Lower lobe of right lung (tissue), 2 donors: ENCODE data around the gene DHRS1. TPM values are rescaled to one million over a fixed set of nuclear protein-coding genes. Genes with fewer than 3 reads are reported as not detected.
A peak's percentile ranks its signal among the peaks of the same experiment; 100 is the strongest.

Experiments used
- ATAC-seq, 2 donors: fragments of 200-7000 bp; cut with Tn5 transposase; one replicate each; pipeline ENCODE4 v1.9.1; 2020 to 2022; ENCODE audit warnings: mild to moderate bottlenecking in 2 of 2, moderate library complexity in 2 of 2
- DNase-seq: peaks from one replicate; pipeline ENCODE4 v3.0.0-alpha.2; 2020
- H3K27ac ChIP-seq: fragments of 200-600 bp; one replicate; pipeline ENCODE4 v1.8.0; 2022
- H3K27me3 ChIP-seq: fragments of 200-600 bp; one replicate; pipeline ENCODE4 v1.8.0; 2022; ENCODE audit warnings: low read depth
- H3K36me3 ChIP-seq: fragments of 200-600 bp; one replicate; pipeline ENCODE4 v1.8.0; 2022; ENCODE audit warnings: mild to moderate bottlenecking
- H3K4me1 ChIP-seq: fragments of 200-600 bp; one replicate; pipeline ENCODE4 v1.8.0; 2022
- H3K4me3 ChIP-seq: fragments of 200-600 bp; one replicate; pipeline ENCODE4 v1.8.0; 2022; ENCODE audit warnings: mild to moderate bottlenecking
- H3K9me3 ChIP-seq: fragments of 200-600 bp; one replicate; pipeline ENCODE4 v1.8.0; 2022
- CTCF ChIP-seq: fragments of 200-600 bp; IDR thresholded peaks from one replicate; pipeline ENCODE4 v1.8.0; 2022; ENCODE audit warnings: antibody characterized with exemption, mild to moderate bottlenecking
- intact Hi-C: fragments of 100-400 bp; cut with DNase I; formaldehyde crosslinking; loops from one replicate; pipeline ENCODE4 v1.11.0; 2022
- total RNA-seq: library from RNA; stranded (reverse); fragmentation: NEBNext Ultra II Directional; extraction: Animal tissue kit (Norgen Biotek cat#: 25700); gene quantifications from one replicate; pipeline ENCODE4 v1.2.1, GENCODE V29; 2021
- donor health status: DM: no; HTN: yes; CAD: no; lungs with severe emphysema.

DHRS1 gene
- total RNA-seq, 1 donor from 2014 or later: 22.7 TPM

- intact Hi-C loops: no loop called here
- H3K4me3 ChIP-seq: peak overlapping the region; percentile 58
- no peaks in the 10 kb centered on the region for H3K9me3 ChIP-seq
- peaks cover 15% of the 10 kb centered on the region for H3K27me3 ChIP-seq
- TF ChIP-seq CTCF: no peak
- peak overlapping the region; percentile 83 for H3K27ac ChIP-seq
- peaks cover 26% of the 10 kb centered on the region for H3K36me3 ChIP-seq
- DNase-seq (no peak), ATAC-seq (no peak)
- peaks cover 68% of the 10 kb centered on the region for H3K4me1 ChIP-seq
Measured at GRCh38 chr14:24335461-24336171, 36.0 kb upstream of the DHRS1 start.

- TF ChIP-seq CTCF: no peak
- peak in 1 of 2 donors; percentile 21 for ATAC-seq
- Histone ChIP-seq H3K4me3 (peak within 1 kb of the TSS; percentile 58), H3K27ac (peak within 1 kb of the TSS; percentile 83), H3K4me1 (peaks cover 71% of the 10 kb centered on the region), H3K9me3 (no peaks in the 10 kb centered on the region), H3K36me3 (peaks cover 26% of the 10 kb centered on the region), H3K27me3 (peaks cover 15% of the 10 kb centered on the region)
- intact Hi-C loops: no loop called here
- peak; percentile 66 for DNase-seq
Measured at GRCh38 chr14:24334431-24335291, 35.1 kb upstream of the DHRS1 start, which contains the start of gene ADCY4. TSS of gene ADCY4 (minus strand) at chr14:24335071. CDS start at chr14:24334652, 419 bp downstream.

GRCh38 chr14:24332268-24332993 lies 32.9 kb upstream of the DHRS1 start:
- intact Hi-C loops: no loop called here
- DNase-seq (peak; percentile 79), ATAC-seq (peak; percentile 80 to 82)
- peaks cover 15% of the 10 kb centered on the region for H3K27me3 ChIP-seq
- no peak overlapping the region for H3K27ac ChIP-seq
- H3K36me3 ChIP-seq: peaks cover 17% of the 10 kb centered on the region
- peak; percentile 69 for TF ChIP-seq CTCF
- H3K4me1 ChIP-seq: peaks cover 76% of the 10 kb centered on the region
- H3K4me3 ChIP-seq: peak overlapping the region; percentile 58
- no peaks in the 10 kb centered on the region for H3K9me3 ChIP-seq

GRCh38 chr14:24331731-24332267 lies 32.2 kb upstream of the DHRS1 start:
- Histone ChIP-seq H3K9me3 (no peaks in the 10 kb centered on the region), H3K4me3 (no peak overlapping the region), H3K27me3 (peaks cover 15% of the 10 kb centered on the region), H3K4me1 (peaks cover 81% of the 10 kb centered on the region), H3K27ac (no peak overlapping the region), H3K36me3 (peaks cover 11% of the 10 kb centered on the region)
- no peak for ATAC-seq
- no peak for TF ChIP-seq CTCF
- intact Hi-C loops: no loop called here
- DNase-seq: no peak
